Measurements from ENCODE around the gene IKBKG.

DNA sequence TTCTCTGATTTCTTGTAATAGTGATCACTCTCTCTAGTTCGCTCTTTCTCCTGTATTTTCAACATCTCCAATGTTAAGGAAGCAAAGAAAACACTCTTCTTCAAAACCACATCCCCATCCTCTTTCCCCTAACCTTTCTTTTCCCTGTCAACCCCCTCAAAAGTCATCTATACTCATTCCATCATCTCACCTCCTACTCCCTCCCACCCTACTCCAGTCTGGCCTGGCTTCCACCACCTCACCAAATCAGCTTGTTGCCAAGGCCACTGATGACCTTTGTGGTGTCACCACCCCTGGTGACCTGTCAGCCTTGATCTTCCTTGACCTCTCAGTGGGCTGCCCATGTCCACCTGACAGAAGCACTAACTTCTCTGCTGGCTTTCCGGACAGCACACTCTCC, 33.7 kb upstream of the IKBKG start:
- TF ChIP-seq, protein P1, sequence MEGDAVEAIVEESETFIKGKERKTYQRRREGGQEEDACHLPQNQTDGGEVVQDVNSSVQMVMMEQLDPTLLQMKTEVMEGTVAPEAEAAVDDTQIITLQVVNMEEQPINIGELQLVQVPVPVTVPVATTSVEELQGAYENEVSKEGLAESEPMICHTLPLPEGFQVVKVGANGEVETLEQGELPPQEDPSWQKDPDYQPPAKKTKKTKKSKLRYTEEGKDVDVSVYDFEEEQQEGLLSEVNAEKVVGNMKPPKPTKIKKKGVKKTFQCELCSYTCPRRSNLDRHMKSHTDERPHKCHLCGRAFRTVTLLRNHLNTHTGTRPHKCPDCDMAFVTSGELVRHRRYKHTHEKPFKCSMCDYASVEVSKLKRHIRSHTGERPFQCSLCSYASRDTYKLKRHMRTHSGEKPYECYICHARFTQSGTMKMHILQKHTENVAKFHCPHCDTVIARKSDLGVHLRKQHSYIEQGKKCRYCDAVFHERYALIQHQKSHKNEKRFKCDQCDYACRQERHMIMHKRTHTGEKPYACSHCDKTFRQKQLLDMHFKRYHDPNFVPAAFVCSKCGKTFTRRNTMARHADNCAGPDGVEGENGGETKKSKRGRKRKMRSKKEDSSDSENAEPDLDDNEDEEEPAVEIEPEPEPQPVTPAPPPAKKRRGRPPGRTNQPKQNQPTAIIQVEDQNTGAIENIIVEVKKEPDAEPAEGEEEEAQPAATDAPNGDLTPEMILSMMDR (IDR thresholded peaks at IDR 0.05; ENCODE audit: low read depth, low read length) = no peak
- TF ChIP-seq MAX (IDR thresholded peaks at IDR 0.05; ENCODE audit: low read depth, low read length) (no peak), MYC (IDR thresholded peaks at IDR 0.05; ENCODE audit: low read depth, low read length) (no peak)
